HG03469 (cell line): ENCODE results near the gene STEAP1.
A peak's percentile ranks its signal among the peaks of the same experiment; 100 is the strongest.

ENCODE experiments used
- ATAC-seq: cut with Tn5 transposase; IDR thresholded peaks from one replicate; pipeline ENCODE4 v1.9.1; 2021; ENCODE audit warnings: mild to moderate bottlenecking, moderate library complexity, moderate number of reproducible peaks; ENCODE audit not compliant: unreplicated experiment

STEAP1 gene

GRCh38 chr7:90210981-90211380 lies 56.7 kb downstream of the STEAP1 start:
- ATAC-seq: no peak

GRCh38 chr7:90211391-90212148 lies 57.3 kb downstream of the STEAP1 start, which contains the start of gene STEAP2:
Gene STEAP2, plus strand, starts transcription at chr7:90211740. Its CDS starts 13,343 bp downstream, at chr7:90225083.
- peak; percentile 43 for ATAC-seq

- ATAC-seq: no peak
Measured at GRCh38 chr7:90212149-90212495, 57.9 kb downstream of the STEAP1 start.

- ATAC-seq: no peak
Measured at GRCh38 chr7:90213521-90213920, 59.3 kb downstream of the STEAP1 start.
